Right atrium auricular region (tissue), 2 donors: ENCODE data around the gene OR2H1. TPM values are rescaled to one million over a fixed set of nuclear protein-coding genes. Genes with fewer than 3 reads are reported as not detected.
"Not testable (repeated sequence)": the region's sequence is repeated elsewhere in the genome, so short reads cannot be mapped to it uniquely, and the experiment has no call there.

Source experiments
- DNase-seq: peaks from one replicate; pipeline ENCODE4 v3.0.0-alpha.2; 2019; ENCODE audit warnings: low spot score
- H3K27ac ChIP-seq, 2 donors: fragments of 200-600 bp; sonication (generic); 1 replicate in 1 of 2; 2 replicates in 1 of 2; pipeline ENCODE4 v1.5.1; 2016 to 2019
- H3K27me3 ChIP-seq, 2 donors: fragments of 200-600 bp; sonication (generic); one replicate each; pipeline versions ENCODE4 v1.5.1 to v1.6.0; 2017 to 2019
- H3K36me3 ChIP-seq: fragments of 200-600 bp; sonication (generic); one replicate; pipeline ENCODE4 v1.5.1; 2016
- H3K4me1 ChIP-seq, 2 donors: fragments of 200-600 bp; sonication (generic); one replicate each; pipeline versions ENCODE4 v1.5.1 to v1.6.0; 2017 to 2019
- H3K4me3 ChIP-seq, 2 donors: fragments of 200-600 bp; sonication (generic); 1 replicate in 1 of 2; 2 replicates in 1 of 2; pipeline ENCODE4 v1.5.1; 2017 to 2019; ENCODE audit warnings: mild to moderate bottlenecking in 1 of 2, moderate library complexity in 1 of 2
- H3K9me3 ChIP-seq, 2 donors: fragments of 200-600 bp; sonication (generic); one replicate each; pipeline ENCODE4 v1.5.1; 2019
- total RNA-seq, 2 donors: library from RNA; depleted of rRNA; stranded (reverse); fragments of >200 nt; gene quantifications; one replicate each; pipeline ENCODE4 v1.1.0, GENCODE V29; 2016
- TF ChIP-seq, protein P1 (sequence below), 2 donors: fragments of 200-600 bp; sonication (generic); IDR thresholded peaks; one replicate each; pipeline ENCODE4 v1.5.1; 2019; ENCODE audit warnings: antibody characterized with exemption in 2 of 2

OR2H1 gene
- total RNA-seq, 2 donors from 2014 or later: not detected

DNA sequence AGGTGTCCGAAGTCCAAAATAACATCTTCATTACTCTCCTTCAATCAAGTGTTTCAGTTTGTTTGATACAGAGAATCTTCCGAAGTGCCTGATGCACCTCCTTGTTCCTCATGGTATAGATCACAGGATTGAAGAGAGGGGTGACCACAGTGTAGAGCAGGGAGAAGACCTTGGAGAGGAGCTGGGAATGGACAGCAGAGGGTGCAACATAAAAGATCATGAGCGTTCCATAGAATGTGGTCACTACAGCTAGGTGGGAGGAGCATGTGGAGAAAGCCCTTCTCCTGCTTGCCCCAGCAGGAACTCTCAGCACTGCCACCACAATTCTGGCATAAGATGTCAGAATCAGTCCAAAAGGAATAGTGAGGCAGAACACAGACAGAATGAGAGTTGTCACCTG, 30.3 kb upstream of the OR2H1 start:
- no peaks in the 10 kb centered on the region for H3K36me3 ChIP-seq
- H3K27me3 ChIP-seq: no peaks in the 10 kb centered on the region
- H3K27ac ChIP-seq: no peak overlapping the region
- DNase-seq: no peak
- H3K9me3 ChIP-seq: no peaks in the 10 kb centered on the region
- no peak overlapping the region for H3K4me3 ChIP-seq
- TF ChIP-seq, protein P1, sequence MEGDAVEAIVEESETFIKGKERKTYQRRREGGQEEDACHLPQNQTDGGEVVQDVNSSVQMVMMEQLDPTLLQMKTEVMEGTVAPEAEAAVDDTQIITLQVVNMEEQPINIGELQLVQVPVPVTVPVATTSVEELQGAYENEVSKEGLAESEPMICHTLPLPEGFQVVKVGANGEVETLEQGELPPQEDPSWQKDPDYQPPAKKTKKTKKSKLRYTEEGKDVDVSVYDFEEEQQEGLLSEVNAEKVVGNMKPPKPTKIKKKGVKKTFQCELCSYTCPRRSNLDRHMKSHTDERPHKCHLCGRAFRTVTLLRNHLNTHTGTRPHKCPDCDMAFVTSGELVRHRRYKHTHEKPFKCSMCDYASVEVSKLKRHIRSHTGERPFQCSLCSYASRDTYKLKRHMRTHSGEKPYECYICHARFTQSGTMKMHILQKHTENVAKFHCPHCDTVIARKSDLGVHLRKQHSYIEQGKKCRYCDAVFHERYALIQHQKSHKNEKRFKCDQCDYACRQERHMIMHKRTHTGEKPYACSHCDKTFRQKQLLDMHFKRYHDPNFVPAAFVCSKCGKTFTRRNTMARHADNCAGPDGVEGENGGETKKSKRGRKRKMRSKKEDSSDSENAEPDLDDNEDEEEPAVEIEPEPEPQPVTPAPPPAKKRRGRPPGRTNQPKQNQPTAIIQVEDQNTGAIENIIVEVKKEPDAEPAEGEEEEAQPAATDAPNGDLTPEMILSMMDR (IDR thresholded peaks at IDR 0.05): no peak
- no peaks in the 10 kb centered on the region for H3K4me1 ChIP-seq

DNA sequence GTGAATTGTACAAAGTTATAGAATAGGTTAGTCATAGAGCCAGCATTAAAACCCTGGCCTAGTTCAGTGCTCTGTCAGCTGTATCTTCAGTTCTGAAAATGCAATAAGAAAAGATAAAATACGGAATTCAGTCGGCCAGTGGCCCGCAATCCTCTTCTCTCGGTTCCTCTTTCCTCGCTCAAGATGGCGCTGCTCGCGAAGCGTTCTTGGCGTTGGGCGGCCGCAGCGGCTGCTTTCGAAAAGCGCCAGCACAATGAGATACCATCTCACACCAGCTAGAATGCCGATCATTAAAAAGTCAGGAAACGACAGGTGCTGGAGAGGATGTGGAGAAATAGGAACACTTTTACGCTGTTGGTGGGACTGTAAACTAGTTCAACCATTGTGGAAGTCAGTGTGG, 20.2 kb upstream of the OR2H1 start:
- not testable (repeated sequence) for H3K4me1 ChIP-seq, H3K36me3 ChIP-seq, H3K27me3 ChIP-seq, H3K27ac ChIP-seq, H3K4me3 ChIP-seq, H3K9me3 ChIP-seq, DNase-seq

DNA sequence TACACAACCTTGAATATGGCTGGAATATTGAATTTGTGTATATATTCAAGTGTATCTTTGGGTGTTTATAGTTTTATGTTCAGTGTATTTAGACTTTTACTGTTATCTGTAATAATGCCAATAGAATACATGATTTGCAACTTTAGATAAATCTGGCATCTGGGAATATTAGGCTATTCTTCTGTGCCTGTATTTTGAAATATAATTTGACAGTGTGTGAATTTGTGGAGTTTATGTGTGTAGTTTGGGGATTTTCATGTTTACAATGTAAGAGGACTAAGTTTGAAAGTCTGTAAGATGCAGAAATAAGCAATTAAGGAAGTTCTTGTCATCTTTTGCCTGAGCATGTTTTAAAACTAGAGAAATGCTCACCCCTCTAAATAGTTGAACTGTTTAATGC, 17.9 kb upstream of the OR2H1 start, which contains the start of gene OR10C1:
Gene OR10C1 (plus strand): TSS at position 301 of the 400 bp plus-strand sequence. CDS start 710 bp downstream, outside the sequence.
- Histone ChIP-seq H3K4me3 (no peak within 1 kb of the TSS), H3K36me3 (no peaks in the 10 kb centered on the region), H3K9me3 (no peaks in the 10 kb centered on the region), H3K27ac (no peak within 1 kb of the TSS), H3K4me1 (no peaks in the 10 kb centered on the region), H3K27me3 (no peaks in the 10 kb centered on the region)
- TF ChIP-seq, protein P1 (IDR thresholded peaks at IDR 0.05): no peak
- no peak for DNase-seq

DNA sequence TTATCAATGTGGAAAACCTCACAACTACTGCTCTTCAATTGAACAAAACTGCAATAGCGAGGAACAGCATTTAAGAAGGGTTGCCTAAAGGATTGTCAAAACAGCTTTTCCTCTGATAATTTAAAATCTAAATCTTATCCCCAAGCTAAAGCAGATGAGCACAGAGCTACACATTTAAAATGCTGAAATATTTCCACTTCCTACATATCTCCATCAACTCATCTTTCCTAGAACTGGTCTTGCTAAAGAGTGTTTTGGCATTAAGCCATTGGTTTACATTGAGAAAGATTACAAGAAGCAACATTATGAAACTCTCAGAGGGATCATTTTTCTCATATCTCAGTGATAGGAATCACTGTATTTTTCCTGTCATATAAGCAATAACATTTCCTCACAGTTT, 14.2 kb upstream of the OR2H1 start:
- TF ChIP-seq, protein P1 (IDR thresholded peaks at IDR 0.05): no peak
- Histone ChIP-seq H3K27ac (no peak overlapping the region), H3K4me1 (no peaks in the 10 kb centered on the region), H3K36me3 (no peaks in the 10 kb centered on the region), H3K4me3 (no peak overlapping the region), H3K9me3 (no peaks in the 10 kb centered on the region), H3K27me3 (no peaks in the 10 kb centered on the region)
- no peak for DNase-seq

DNA sequence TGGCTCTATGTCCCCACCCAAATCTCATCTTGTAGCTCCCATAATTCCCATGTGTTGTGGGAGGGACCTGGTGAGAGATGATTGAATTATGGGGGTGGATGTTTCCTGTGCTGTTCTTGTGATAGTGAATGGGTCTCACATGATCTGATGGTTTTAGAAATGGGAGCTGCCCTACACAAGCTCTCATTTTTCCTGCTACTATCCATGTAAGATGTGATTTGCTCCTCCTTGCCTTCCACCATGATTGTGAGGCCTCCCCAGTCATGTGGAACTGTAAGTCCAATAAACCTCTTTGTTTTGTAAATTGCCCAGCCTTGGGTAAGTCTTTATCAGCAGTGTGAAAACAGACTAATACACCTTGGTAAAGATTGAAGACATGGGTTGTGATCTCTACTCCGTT, 12.9 kb upstream of the OR2H1 start:
- H3K9me3 ChIP-seq, H3K27me3 ChIP-seq, H3K36me3 ChIP-seq, DNase-seq, H3K4me3 ChIP-seq, H3K27ac ChIP-seq, H3K4me1 ChIP-seq: not testable (repeated sequence)

DNA sequence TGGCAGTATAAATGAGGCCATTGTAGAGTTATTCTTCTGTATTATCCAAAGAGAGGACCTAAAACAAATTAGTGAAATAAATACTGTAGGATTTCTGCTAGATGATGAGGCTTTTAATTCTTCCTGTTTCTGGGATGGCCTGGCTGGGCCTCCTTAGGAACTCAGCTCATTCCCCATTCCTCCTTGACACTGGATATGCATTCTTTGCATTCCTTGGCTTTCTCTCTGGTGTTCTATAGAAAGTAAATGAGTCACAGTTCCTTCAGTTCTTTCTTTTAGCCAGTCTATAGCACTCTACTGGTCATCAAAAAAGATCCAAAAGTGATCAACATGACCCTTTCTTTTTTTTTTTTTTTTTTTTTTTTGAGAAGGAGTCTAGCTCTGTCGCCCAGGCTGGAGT, 9.3 kb upstream of the OR2H1 start:
- Histone ChIP-seq H3K27me3 (no peaks in the 10 kb centered on the region), H3K4me1 (no peaks in the 10 kb centered on the region), H3K4me3 (no peak overlapping the region), H3K27ac (no peak overlapping the region), H3K36me3 (no peaks in the 10 kb centered on the region), H3K9me3 (peaks cover 0 to 9% of the 10 kb centered on the region in 2 donors)
- DNase-seq: no peak
- TF ChIP-seq, protein P1 (IDR thresholded peaks at IDR 0.05): no peak

DNA sequence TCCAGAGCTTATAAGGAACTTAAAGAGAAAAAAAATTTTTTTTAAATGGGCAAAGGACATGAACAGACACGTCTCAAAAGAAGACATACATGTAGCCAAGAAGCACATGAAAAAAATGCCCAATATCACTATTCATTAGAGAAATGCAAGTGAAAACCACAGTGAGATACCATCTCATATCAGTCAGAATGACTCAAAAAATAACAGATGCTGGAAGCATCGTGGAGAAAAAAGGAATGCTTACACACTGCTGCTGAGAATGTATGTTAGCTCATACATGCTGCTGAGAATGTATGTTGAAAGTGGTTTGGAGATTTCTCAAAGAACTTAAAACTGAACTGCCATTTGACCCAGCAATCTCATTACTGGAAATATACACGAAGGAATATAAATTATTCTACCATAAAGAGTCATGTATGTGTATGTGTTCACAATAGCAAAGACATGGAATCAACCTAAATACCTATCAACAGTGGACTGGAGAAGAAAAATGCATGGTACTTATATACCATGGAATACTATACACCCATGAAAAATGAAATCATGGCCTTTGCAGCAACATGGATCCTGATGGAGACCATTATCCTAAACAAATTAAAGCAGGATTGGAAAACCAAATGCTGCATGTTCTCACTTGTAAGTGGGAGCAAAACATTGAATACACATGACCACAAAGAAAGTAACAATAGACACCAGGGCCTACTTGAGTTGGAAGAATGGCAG, 5.3 kb upstream of the OR2H1 start:
- Histone ChIP-seq H3K9me3 (peaks cover 0 to 9% of the 10 kb centered on the region in 2 donors), H3K4me1 (no peaks in the 10 kb centered on the region), H3K27ac (no peak overlapping the region), H3K4me3 (no peak overlapping the region), H3K27me3 (no peaks in the 10 kb centered on the region), H3K36me3 (no peaks in the 10 kb centered on the region)
- TF ChIP-seq, protein P1 (IDR thresholded peaks at IDR 0.05): no peak
- DNase-seq: no peak
